ENCODE measurements around the gene OGFOD2.

DNA sequence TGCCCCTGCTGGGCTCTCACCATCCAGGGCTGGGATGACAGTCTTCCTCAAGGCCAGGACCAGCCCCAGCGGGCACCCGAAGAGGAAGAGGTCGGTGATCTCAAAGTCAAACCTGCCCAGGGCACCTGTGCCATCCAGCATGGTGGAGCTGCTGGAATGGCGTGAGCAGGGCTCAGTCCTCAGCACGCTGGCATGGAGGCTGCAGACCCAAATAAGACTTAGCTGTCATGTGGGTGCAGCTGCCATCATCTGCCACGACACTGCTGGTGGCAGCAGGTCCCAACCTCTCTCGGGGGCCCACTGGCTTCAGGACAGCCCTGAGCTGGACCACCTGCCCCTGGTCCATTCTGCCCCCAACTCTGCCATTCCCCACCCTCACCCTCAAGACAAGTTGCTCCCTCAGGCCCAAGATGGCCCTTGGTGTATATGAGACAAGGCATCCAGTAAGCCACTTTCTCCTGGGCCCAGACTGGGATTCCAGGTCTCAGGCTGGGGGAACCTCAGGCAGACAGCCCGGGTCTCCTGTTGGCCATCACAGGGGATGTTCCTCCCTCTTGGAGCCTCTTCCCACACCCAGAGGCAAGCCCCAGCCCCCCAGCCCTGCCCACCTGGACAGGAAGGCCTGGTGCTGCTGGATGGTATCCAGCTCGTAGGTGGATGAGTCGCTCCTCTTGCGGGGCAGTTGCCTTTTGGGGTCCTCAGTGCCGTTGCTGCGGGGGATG is 19.9 kb downstream of the OGFOD2 start:
- TF ChIP-seq EZH2 (IDR thresholded peaks at IDR 0.05; ENCODE audit: borderline replicate concordance, insufficient read depth, low read depth, low read length, poor library complexity, severe bottlenecking): no peak
- TF ChIP-seq, protein P1, sequence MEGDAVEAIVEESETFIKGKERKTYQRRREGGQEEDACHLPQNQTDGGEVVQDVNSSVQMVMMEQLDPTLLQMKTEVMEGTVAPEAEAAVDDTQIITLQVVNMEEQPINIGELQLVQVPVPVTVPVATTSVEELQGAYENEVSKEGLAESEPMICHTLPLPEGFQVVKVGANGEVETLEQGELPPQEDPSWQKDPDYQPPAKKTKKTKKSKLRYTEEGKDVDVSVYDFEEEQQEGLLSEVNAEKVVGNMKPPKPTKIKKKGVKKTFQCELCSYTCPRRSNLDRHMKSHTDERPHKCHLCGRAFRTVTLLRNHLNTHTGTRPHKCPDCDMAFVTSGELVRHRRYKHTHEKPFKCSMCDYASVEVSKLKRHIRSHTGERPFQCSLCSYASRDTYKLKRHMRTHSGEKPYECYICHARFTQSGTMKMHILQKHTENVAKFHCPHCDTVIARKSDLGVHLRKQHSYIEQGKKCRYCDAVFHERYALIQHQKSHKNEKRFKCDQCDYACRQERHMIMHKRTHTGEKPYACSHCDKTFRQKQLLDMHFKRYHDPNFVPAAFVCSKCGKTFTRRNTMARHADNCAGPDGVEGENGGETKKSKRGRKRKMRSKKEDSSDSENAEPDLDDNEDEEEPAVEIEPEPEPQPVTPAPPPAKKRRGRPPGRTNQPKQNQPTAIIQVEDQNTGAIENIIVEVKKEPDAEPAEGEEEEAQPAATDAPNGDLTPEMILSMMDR (IDR thresholded peaks at IDR 0.05): no peak
